Stomach (tissue), 4 donors: ENCODE data around the gene ZRANB2.

Source experiments
- CTCF ChIP-seq, 7 experiments: fragments of 450-650 bp in 4 of 7; fragments of 200-600 bp in 3 of 7; sonication (generic) in 3 of 7; IDR thresholded peaks; one replicate each; pipeline ENCODE4 v1.5.1; 2016 to 2019; ENCODE audit warnings: antibody characterized with exemption in 7 of 7, control low read depth in 2 of 7, mild to moderate bottlenecking in 1 of 7
- POLR2A ChIP-seq, 4 donors: fragments of 450-650 bp; IDR thresholded peaks; one replicate each; pipeline ENCODE4 v1.6.1; 2016; ENCODE audit warnings: antibody characterized with exemption in 4 of 4, control low read depth in 2 of 4, mild to moderate bottlenecking in 1 of 4, moderate library complexity in 1 of 4

- TF ChIP-seq CTCF (IDR thresholded peaks at IDR 0.05) = no peak
- no peak for TF ChIP-seq POLR2A (IDR thresholded peaks at IDR 0.05)
Observed at GRCh38 chr1:71039661-71040262, 41.1 kb downstream of the ZRANB2 start.
